ENCODE results near the gene TMSB4X.
"Not testable (repeated sequence)": the region's sequence is repeated elsewhere in the genome, so short reads cannot be mapped to it uniquely, and the experiment has no call there.

TMSB4X gene

DNA sequence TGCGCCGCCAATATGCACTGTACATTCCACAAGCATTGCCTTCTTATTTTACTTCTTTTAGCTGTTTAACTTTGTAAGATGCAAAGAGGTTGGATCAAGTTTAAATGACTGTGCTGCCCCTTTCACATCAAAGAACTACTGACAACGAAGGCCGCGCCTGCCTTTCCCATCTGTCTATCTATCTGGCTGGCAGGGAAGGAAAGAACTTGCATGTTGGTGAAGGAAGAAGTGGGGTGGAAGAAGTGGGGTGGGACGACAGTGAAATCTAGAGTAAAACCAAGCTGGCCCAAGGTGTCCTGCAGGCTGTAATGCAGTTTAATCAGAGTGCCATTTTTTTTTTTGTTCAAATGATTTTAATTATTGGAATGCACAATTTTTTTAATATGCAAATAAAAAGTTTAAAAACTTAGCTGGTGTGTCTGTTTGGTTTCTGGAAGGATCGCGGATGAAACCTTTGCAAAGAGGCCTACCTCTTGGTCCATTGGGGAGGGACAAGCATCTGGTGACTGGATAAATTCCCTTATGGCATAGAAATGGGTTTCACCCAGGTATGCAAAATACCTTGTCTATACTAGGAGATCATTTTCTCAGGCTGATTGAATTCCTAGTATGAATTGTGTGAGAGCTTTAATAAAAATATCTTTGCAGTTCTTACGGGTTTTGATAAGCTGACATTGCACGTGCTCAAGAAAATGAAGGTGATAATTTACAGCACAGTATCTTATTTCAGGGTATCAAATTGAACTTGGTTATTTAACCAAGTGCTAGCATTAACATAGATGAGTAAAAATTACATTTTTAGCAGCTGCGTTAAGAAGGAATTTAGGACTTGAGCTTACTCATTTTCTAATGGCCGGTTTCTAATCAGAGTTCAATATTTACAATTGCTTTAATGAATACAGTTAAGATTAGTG is 2.2 kb downstream of the TMSB4X start:
- DNase-seq = not testable (repeated sequence)

DNA sequence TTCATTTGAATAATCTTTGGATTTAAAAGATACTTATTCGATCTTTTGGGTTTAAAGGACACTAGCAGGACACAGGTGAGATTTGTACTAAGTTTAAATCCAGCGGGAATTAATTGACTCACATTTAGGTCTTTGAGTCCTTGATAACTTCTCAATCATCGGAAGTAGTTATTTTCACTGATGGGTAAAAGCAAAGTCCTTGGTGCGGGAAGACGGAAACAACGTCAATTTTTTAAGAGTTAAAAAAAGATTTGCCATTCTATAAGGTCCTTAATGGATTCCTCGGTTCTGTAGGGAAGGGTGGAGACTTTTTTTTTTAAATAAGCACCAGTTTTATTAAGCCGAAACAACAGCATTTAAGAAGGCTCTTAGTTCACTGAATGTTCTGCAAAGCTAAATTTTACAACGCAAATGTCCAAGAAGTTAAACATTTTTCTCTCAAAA is 2.9 kb downstream of the TMSB4X start:
- DNase-seq = no peak

DNA sequence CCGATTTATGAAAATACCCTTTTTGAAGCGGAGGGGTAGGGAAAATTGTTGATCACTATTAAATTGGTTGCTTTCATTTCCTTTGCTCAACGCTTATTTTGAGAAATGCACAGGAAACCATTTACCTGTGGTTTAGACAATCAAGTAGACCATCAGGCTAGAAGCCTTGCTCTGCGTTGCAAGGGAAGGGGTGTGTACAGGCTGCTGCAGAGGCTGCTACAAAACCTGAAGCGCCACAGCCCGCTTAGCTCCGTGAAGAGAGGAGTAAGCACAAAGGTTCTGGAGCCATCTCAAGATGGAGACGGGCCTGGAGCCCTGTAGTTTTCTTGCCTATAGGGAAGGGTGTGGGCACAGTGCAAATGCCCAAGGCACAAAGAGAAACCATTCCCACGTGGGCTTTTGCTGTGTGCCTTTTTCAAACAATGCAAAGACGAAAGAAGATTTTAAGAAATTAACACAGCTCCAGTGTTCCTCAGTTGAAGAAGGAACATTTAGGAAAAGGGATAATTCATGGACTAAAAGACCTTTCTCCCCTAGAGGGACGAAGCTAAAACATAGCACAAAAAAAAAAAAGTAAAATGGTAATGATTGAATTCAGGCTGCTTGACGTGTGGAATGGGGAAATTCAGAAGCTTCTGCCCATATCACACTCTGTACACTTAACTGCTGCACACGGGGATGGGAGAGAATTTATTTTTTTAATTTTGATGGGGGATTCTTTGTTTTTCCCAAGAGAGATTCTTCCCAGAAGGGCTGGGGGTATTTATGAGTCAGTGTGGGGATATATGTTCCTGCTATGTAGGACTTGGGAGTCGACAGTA is 3.5 kb downstream of the TMSB4X start:
- peak; percentile 12 to 25 for DNase-seq

DNA sequence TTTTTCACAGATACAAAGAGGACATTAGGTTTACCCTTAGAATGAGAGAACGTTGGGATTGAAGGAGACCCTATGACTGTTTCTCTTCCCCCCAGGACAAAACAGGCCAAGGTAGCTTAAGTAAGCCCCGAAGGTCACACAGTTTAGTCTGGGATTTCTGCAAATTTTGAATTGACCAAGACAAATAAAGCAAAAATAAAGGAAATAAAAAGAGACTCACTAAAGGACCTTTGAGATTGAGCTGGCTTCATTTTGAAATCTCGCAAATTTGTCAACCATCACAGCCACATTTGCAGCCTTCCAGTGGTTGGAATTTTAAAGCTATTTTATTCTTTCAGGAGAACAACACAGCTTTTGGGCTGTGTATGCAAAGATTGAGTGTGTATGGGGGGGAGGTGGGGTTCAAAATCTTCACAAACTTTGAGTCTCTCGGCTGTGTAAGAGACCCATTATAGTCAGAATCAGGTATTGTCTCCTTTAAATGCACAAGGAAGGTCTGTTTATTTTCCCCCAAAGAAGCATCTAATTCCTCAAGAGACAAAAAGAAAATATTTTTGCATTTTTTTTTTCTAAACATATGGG is 4.2 kb downstream of the TMSB4X start:
- no peak for DNase-seq

DNA sequence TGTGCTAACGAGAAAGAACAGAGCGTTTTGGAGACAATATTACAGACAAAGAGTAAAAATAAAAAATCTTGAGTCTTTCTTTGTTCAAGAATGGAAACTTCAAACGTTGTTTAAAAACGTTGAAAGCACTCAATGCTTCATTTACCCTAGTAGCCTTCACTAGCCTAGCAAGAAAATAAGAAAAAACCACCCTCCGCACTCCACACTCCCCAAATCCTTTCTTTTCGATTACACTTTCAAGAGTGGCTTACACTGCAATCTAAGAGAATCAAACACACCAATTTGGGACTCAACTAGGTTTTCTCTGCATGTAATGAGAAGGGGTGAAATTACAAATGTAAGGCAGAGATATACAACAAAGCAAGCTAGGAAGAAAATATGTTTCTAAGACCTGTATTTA is 4.7 kb downstream of the TMSB4X start:
- no peak for DNase-seq

DNA sequence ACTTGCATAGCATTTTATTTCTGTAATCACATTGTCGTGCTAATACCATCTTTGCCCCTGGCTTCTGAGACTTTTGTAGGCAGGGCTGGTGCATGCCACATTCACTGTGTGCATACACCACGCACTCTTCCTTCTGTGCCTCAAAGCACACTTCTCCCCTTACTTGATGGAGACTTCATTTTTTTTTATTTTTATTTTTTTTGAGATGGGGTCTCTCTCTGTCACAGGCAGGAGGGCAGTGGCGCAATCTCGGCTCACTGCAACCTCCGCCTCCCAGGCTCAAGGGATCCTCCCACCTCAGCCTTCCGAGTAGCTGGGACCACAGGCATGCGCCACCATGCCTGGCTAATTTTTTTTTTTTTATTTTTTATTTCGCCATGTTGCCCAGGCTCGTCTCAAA is 5.1 kb downstream of the TMSB4X start:
- not testable (repeated sequence) for DNase-seq

DNA sequence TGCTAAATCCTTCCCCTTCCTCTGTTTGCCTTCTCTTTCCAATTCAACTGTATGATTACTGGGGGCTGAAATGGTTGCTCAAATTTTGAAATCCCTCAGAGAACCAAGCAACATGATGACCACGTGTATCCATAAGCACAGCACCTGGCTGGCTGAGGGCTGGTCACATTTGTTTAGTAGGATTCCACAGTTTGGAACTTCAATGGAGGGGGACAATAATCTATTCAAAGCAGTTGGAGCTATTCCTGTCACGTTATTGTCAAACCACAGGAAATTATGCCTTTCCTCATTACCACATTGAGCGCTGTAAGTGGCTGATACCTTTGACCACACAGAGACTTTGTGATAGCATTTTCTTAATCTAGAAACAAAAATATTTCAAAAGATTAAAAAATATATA is 7.0 kb downstream of the TMSB4X start:
- peak in 1 of 2 experiments; percentile 22 for DNase-seq

DNA sequence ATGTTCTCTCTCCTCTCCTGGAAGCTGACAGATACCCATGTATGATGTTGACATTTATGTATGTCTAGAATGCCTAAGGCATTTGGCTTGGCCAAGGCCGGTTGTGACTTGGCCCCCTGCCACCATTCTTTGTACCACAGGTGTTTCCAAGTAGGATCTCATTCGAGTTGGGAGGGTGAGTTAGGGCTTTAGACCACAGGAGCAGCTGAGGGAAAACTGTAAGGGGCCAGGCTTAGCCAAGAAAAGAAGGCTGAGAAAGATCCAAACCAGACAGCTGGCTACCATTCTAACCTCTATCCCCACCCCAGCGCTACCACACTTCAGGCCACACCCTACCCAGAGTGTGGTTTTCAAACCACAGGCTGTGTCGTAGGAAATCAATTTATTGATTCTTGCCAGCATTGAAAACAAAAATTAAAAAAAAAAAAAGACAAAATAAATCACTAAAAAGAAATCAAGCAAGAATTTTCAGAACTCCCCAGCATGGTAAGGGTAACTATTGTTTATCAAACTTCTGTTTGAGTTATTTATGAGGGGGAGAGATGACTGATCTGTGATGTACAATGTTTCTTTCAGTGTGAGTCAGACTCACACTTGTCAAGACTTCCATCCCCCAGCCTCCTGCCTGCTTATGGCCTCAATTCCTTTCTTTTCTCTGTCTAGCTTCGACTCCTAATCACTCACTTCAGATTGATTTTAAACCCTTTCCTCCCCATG is 9.9 kb downstream of the TMSB4X start:
- peak; percentile 31 to 56 for DNase-seq

DNA sequence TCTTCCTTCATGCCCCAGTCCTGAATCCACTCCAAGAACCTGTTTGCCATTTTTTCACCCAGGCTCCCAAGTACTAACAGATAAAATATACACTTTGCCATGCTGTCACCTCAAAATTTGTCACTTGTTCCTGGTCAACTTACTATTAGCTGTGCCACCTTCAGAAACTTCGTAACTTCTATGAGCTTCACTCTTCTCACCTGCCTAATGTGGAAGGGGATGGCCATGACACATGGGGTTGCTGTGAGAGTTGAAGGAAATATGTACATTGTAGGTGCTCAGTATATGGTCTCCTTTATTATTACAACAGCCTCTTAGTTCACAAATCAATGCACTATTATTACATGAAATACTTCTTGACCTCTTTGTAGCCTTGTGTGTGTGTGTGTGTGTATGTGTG is 10.4 kb downstream of the TMSB4X start:
- no peak for DNase-seq

DNA sequence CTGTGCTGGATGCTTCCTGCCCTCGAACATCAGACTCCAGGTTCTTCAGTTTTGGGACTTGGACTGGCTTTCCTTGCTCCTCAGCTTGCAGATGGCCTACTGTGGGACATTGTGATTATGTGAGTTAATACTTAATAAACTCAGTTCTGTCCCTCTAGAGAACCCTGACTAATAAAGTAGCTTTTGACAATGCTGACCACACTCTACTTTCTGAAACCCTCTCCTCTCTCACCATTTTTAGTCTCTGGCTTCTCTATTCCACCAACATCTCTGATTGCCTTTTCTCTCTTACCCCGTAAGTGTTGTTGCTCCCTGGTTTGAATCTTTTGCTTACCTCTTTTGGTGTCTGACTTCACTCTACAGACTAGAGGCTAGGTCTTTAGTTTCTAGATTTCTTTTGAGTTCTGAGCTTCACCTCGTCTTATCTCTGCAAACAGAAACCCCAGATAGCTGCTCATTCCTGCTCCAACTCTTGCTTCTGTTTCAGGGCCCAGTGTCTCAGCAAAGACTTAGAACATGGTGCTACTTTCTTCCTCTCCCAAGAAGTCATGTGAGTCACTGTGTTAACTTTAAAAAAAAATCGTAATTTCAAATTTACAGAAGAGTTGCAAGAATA is 11.4 kb downstream of the TMSB4X start:
- DNase-seq = no peak

DNA sequence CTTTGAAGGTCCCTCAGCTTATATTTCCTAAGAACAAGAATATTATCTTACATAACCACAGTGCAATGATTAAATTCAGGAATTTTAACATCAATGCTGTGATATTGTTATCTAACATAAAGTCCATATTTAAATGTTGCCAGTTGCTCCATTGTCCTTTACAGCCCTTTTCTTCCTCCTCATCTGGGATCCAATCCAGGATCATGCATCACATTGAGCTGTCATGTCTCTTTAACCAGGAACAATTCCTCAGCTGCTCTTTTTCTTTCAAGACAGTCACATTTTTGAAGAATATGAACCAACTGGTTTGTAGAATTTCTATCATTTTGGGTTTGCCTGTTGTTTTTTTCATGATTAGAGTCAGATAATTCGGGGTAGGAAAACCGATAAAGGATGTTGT is 12.0 kb downstream of the TMSB4X start:
- no peak for DNase-seq

DNA sequence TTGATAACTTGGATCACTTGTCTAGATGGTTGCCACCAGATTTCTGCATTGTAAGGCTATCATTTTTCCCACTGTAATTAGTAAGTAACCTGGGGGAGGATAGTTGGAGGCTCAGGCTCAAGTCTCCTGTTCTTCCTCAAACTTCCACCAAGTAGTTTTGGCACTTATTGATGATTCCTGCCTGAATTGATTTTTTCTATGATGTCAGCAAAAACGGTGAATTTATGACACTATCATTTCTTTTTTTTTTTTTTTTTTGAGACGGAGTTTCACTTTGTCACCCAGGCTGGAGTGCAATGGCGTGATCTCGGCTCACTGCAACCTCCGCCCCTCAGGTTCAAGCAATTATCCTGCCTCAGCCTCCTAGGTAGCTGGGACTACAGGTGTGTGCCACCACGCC is 12.4 kb downstream of the TMSB4X start:
- DNase-seq = no peak

DNA sequence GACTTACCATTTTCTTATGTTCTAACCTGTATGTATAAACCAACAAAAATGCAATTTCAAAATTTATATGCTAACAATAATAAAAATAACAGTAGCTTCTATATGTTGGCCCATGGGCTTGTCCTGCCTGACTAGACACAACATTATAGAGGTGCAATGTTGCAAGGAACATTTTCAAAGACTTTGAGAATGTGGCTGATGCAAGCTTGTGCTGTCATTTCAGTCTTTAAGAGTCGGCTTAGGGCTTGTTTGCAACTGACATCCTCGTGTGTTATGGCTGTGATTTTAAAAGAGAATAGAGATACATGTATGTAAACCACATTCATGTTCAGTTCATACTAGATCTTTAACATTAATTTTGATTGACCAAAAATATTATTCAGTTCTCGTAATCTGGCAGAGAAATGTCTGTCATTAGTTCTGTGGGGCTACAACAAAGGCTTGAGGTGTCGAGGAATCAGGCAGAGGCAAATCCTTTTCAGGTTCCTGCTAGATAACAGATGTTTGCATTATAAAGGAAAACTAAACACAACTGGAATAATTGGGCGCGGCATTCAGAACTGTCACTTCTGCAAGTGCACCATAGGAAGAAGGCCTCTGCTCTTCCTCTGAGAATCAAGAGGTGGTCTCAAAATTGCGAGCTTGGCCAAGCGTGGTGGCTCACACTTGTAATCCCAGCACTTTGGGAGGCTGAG is 13.1 kb downstream of the TMSB4X start:
- DNase-seq = no peak

DNA sequence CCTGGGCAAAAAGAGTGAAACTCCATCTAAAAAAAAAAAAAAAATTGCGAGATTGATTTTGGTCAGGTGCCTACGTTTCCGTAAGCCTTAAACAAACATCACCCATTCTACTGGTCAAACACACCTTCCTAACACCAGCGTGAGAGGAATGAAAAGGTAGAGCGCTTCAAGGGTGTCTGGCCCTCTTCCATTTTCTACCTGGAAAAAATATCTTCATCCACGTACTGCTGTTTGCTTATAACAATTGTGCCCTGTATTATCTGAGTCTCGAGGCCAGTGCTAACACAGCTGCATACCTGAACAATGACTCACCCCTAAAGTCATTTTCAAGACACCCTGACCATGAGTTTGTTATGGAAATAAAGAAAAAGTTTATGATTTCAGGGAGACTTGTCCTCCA is 13.9 kb downstream of the TMSB4X start:
- peak; percentile 21 to 63 for DNase-seq

DNA sequence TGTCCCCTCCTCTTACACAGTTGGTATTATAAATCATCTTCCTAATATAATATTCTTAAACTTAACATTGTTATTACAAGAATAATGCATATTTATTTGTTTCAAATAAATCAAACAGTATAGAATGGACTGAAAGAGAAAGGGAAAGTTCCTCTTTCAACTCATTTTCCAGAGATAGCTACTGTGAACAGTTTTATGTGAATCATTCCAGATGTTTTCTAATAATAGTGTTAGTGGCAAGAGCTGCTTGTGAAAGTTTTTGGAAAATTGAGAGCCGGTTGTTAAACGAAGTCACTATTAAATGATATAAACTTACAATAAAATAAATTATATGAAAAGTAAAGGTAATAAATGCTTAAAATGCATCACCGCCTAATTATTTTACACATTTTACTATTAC is 14.6 kb downstream of the TMSB4X start:
- DNase-seq = no peak

DNA sequence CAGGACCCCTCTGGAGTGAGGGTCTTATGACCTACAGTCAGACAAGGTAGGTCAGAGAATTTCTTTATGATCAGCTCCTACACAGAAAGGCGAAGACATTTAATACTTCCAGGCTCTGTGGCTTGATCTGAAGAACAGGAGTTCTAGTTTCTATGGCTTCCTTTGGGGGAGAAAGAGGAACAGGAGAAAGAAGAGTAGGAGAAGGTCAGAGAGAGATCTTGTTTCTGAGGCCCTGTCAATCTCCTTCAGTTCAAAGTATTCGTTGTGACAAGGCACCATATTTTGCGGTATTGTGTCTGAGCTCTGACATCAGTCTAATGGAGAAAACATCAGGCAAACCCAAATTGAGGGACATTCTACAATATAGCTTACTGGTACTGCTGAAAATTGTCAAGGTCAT is 16.7 kb downstream of the TMSB4X start:
- DNase-seq = no peak

DNA sequence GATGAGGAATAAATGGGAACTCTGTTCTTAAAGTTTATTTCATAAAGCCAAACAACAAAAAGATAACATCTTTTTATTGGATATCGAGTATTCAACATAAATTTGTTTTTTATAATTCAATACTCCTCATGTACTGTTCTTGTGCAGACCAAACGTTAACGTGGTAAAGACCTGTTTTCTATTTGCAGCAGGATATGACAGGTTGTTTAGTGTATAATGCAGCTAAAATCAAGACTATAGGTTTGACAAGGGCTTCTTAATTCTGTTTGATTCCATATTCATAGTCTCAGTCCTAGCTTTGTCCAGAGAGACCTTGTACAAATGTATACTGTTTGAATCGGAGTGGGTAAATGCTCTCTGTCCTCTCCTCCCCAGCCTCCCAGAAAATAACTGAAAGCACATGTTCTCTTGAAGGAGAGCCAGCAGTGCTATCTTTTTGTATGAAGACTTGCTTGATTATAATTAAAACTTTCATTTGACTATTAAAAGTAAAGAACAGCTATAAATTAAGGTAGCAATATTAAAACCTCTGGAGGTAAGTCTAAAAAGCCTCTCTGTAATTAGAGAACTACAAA is 17.7 kb downstream of the TMSB4X start:
- no peak for DNase-seq

DNA sequence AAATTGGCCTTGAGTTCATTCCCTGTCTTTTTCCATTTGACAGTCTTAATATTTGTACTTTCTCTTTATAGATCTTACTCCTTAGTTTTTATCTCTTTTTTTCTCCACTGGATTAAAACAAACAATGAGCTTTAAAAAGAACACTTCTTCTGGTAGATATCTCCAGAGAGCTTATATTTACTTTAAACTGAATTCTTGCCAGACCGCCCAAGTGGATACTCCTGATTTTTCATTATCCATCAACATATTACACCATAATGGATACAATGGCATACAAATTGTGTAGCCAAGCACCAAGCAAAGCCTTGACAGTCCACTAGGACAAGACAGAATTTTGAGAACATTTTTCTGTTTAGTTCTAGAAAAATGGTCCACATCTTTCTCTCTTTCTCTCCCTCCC is 18.9 kb downstream of the TMSB4X start:
- no peak for DNase-seq

DNA sequence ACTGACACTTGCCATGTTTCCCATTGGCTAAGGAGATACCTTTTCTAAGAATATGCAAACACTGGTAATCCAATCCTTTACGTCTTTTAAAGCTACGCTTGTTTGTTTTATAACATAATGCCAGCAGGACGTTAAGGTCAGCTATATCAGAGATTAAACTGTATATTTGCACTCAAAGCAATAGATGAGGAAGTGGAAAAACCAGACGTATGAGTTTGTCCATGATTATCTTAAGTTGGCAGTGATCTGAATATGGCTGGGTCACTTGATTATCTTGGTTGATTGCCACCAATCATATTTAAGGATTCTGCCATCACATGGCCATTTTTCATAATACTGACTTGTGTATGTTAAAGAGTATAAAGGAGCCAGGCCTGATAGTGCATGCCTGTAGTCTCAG is 19.4 kb downstream of the TMSB4X start:
- no peak for DNase-seq

DNA sequence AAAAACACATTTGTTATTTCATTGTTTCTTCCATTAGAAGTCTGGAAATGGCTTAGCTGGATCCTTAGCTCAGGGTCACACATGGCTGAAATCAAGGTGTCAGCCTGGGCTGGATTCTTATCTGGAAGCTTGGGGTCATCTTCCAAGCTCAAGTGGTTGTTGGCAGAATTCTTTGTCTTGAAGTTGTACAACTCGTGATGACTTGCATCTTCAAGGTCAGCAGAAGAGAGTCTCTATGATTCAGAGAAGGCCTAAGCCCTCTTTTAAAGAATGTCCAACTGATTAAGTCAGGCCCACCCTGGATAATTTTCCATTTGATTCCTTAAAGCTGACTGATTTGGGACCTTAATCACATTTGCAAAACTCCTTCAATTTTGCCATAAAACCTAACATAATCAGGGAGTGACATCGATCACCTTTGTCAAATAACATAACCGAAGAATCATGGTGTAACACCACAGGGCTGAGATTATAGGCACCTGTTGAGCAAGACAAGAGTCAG is 22.1 kb downstream of the TMSB4X start:
- no peak for DNase-seq

Data from NCI-H2081 (cell line).